Transverse colon (tissue), 4 donors: ENCODE results near the gene PANX2. TPM values are rescaled to one million over a fixed set of nuclear protein-coding genes. Genes with fewer than 3 reads are reported as not detected.

Experiments
- DNase-seq: peaks from one replicate; pipeline ENCODE4 v3.0.0-alpha.2; 2019
- H3K27ac ChIP-seq, 4 donors: fragments of 200-600 bp; sonication (generic); 2 replicates each; pipeline ENCODE4 v1.5.1; 2016 to 2018; ENCODE audit warnings: inconsistent platforms in 4 of 4
- H3K27me3 ChIP-seq: fragments of 200-600 bp; sonication (generic); 2 replicates; pipeline ENCODE4 v1.5.1; 2017; ENCODE audit warnings: inconsistent platforms
- H3K36me3 ChIP-seq, 4 donors: fragments of 200-600 bp; sonication (generic); 2 replicates each; pipeline ENCODE4 v1.5.1; 2017 to 2019; ENCODE audit warnings: inconsistent platforms in 4 of 4
- H3K4me1 ChIP-seq, 4 donors: fragments of 200-600 bp; sonication (generic); 2 replicates each; pipeline ENCODE4 v1.5.1; 2017 to 2020; ENCODE audit warnings: inconsistent platforms in 4 of 4
- H3K4me3 ChIP-seq, 4 donors: fragments of 200-600 bp; sonication (generic); 1 replicate in 1 of 4; 2 replicates in 3 of 4; pipeline versions ENCODE4 v1.5.1 to v1.6.1; 2017 to 2019; ENCODE audit warnings: inconsistent platforms in 4 of 4
- H3K9me3 ChIP-seq, 2 donors: fragments of 200-600 bp; sonication (generic); 2 replicates each; pipeline ENCODE4 v1.5.1; 2017 to 2019; ENCODE audit warnings: inconsistent platforms in 2 of 2
- CTCF ChIP-seq, 5 experiments: fragments of 200-600 bp in 3 of 5; fragments of 450-650 bp in 2 of 5; sonication (generic) in 3 of 5; IDR thresholded peaks; 1 replicate in 2 of 5; 2 replicates in 3 of 5; pipeline ENCODE4 v1.5.1; 2016 to 2017; ENCODE audit warnings: antibody characterized with exemption in 5 of 5, inconsistent platforms in 3 of 5, mild to moderate bottlenecking in 2 of 5, moderate library complexity in 1 of 5
- EP300 ChIP-seq: sonication (generic); formaldehyde crosslinking; IDR thresholded peaks from one replicate; pipeline ENCODE4 v1.6.1; 2017; ENCODE audit warnings: antibody characterized with exemption, low read depth
- POLR2A ChIP-seq: fragments of 450-650 bp; IDR thresholded peaks from one replicate; pipeline ENCODE4 v1.6.1; 2016; ENCODE audit warnings: antibody characterized with exemption, mild to moderate bottlenecking, moderate library complexity
- POLR2AphosphoS5 ChIP-seq, 3 donors: sonication (generic); formaldehyde crosslinking; IDR thresholded peaks; one replicate each; pipeline ENCODE4 v1.6.1; 2016; ENCODE audit warnings: antibody characterized with exemption in 3 of 3
- WGBS, 2 donors: methylation state at CpG; one replicate each; pipeline ENCODE4 v1.1.5; 2018; ENCODE audit warnings: low coverage in 1 of 2; 5-methylcytosine and 5-hydroxymethylcytosine counted together
- in situ Hi-C, 4 donors: fragments of 200-750 bp; cut with MboI; loops; one replicate each; pipeline versions ENCODE4 v1.15.0 to v1.15.1; 2017; ENCODE audit warnings: low sequenced_read_pairs in 3 of 4, low pct_ligation_motif_present in 1 of 4, low pct_unique_long_range_greater_than_20kb in 1 of 4
- intact Hi-C: fragments of 100-400 bp; cut with DNase I; formaldehyde crosslinking; loops from one replicate; pipeline ENCODE4 v1.15.1; 2023; ENCODE audit warnings: low total_unique reads
- total RNA-seq, 4 donors: library from RNA; depleted of rRNA; stranded (reverse); fragments of >200 nt; gene quantifications; one replicate each; pipeline ENCODE4 v1.1.0, GENCODE V29; 2016

The PANX2 gene
- total RNA-seq, 4 donors from 2014 or later = 0.32 TPM; not detected in 3

- WGBS, 2 donors = 75% methylated on average over 17 of the region's 19 CpGs; no CpG with 5 or more reads in 1 of the 2 donors
- Histone ChIP-seq H3K27ac (no peak overlapping the region), H3K4me3 (no peak overlapping the region), H3K36me3 (no peaks in the 10 kb centered on the region), H3K27me3 (peaks cover 9% of the 10 kb centered on the region), H3K9me3 (no peaks in the 10 kb centered on the region), H3K4me1 (peaks cover 16 to 35% (median 28%) of the 10 kb centered on the region in 4 donors)
- in situ Hi-C loops (no loop called here), intact Hi-C loops (no loop called here)
- no peak for TF ChIP-seq POLR2A
- TF ChIP-seq EP300 = no peak
- TF ChIP-seq POLR2AphosphoS5 (IDR thresholded peaks at IDR 0.05) = no peak
- TF ChIP-seq CTCF (IDR thresholded peaks at IDR 0.05) = no peak
- DNase-seq = no peak
Measured at GRCh38 chr22:50183141-50183971, 12.8 kb downstream of the PANX2 start.

- Histone ChIP-seq H3K27ac (peak overlapping the region; percentile 13 to 43 (median 38)), H3K36me3 (no peaks in the 10 kb centered on the region), H3K27me3 (peaks cover 3% of the 10 kb centered on the region), H3K4me3 (peak overlapping the region in 3 of 4 donors; percentile 27 to 80 (median 77)), H3K4me1 (peaks cover 19 to 43% (median 37%) of the 10 kb centered on the region in 4 donors), H3K9me3 (no peaks in the 10 kb centered on the region)
- TF ChIP-seq POLR2AphosphoS5 (IDR thresholded peaks at IDR 0.05) (no peak), CTCF (IDR thresholded peaks at IDR 0.05) (no peak), EP300 (no peak), POLR2A (no peak)
- peak; percentile 75 for DNase-seq
- intact Hi-C loops = no loop called here
- WGBS, 2 donors = 78% methylated on average over 28 of the region's 32 CpGs; no CpG with 5 or more reads in 1 of the 2 donors
- in situ Hi-C loops = no loop called here
Measured at GRCh38 chr22:50184004-50184901, 13.7 kb downstream of the PANX2 start.

DNA sequence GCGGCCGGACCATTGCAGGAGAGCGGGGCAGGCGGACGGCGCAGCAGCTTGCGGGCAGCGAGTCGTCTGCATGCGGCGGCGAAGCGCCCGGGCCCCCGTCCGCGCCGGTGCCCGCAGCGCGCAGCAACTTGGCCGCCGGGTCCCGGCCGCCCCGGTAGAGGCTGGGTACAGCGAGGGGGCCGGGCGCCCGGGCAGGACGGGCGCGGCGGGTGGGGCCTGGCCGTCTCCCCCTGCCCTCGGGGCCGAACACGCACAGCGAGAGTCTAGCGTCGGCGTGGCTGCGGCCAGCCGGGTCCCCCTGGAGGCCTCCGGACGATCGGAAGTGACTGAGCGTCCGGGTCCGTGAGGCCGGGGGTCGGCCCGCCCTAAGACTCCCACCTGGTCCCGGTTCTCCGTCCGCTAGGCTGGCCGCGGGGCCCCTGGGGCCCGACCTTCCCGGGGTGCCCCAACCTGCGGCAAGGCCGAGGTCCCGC, 14.4 kb downstream of the PANX2 start:
- Histone ChIP-seq H3K9me3 (no peaks in the 10 kb centered on the region), H3K27me3 (no peaks in the 10 kb centered on the region), H3K27ac (peak overlapping the region; percentile 13 to 49 (median 42)), H3K36me3 (no peaks in the 10 kb centered on the region), H3K4me3 (peak overlapping the region; percentile 15 to 80 (median 52)), H3K4me1 (peaks cover 26 to 50% (median 44%) of the 10 kb centered on the region in 4 donors)
- 53% methylated on average over 30 of the region's 63 CpGs; no CpG with 5 or more reads in 1 of the 2 donors for WGBS, 2 donors
- TF ChIP-seq EP300 = no peak
- in situ Hi-C loops (no loop called here), intact Hi-C loops (no loop called here)
- no peak for DNase-seq

DNA sequence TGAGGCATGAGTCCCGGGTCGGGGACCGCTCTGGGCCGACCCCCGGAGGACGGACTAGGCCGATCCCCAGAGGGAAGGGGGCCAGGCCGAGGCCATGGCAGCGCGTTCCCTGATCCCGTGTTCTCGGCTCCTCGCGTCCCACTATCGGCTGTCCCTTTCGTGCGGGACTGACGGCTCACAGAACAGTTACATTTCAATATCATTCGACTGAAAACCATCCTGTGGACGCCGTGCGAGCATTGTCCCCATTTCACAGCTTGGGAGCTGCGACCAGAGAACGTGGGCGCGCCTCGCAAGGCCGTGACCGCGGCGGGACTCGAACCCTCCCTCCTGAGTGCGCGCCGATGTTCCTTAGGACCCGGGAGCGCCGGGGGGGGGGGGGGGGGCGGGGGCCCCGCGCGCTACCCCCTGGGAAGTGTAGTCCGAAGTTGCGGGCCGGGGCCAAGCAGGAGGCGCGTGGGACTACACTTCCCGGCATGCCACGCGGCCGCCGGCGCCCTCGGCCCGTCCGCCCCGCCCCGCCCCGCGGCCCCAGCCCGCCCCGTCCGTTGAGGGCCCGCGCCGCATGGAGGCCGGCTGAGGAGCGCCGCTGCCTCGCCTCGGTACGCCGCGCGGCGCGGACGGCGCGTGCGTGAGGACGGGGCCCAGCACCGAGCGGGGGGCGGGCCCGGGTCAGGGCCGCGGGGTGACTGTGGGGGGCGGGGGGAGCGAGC, 15.0 kb downstream of the PANX2 start, which contains the start of gene TRABD:
TRABD (plus strand) TSS at position 539 of the 713 bp plus-strand sequence. CDS start 7,148 bp downstream, outside the sequence.
- no peaks in the 10 kb centered on the region for H3K27me3 ChIP-seq
- H3K4me3 ChIP-seq = peak within 1 kb of the TSS; percentile 49 to 80 (median 76)
- TF ChIP-seq EP300 = no peak
- no peak for TF ChIP-seq POLR2AphosphoS5 (IDR thresholded peaks at IDR 0.05)
- no peak for TF ChIP-seq POLR2A
- no peak for TF ChIP-seq CTCF (IDR thresholded peaks at IDR 0.05)
- H3K9me3 ChIP-seq = no peaks in the 10 kb centered on the region
- 3% methylated on average over 28 of the region's 90 CpGs; no CpG with 5 or more reads in 1 of the 2 donors for WGBS, 2 donors
- H3K4me1 ChIP-seq = peaks cover 30 to 56% (median 48%) of the 10 kb centered on the region in 4 donors
- intact Hi-C loops (no loop called here), in situ Hi-C loops (no loop called here)
- H3K27ac ChIP-seq = peak within 1 kb of the TSS; percentile 81 to 93 (median 84)
- H3K36me3 ChIP-seq = no peaks in the 10 kb centered on the region
- DNase-seq = peak; percentile 93
